ENCODE measurements around the gene ZNF134.

GRCh38 chr19:57672466-57672865 lies 58.4 kb downstream of the ZNF134 start:
- TF ChIP-seq POLR2A (IDR thresholded peaks at IDR 0.05; ENCODE audit: low read depth, low read length) (no peak), POLR2AphosphoS5 (IDR thresholded peaks at IDR 0.05; ENCODE audit: low read depth, low read length) (no peak), TAF1 (IDR thresholded peaks at IDR 0.05; ENCODE audit: borderline replicate concordance, low read depth, low read length) (no peak)
